SK-N-SH (cell line): ENCODE measurements around the gene VPS35L. TPM values are rescaled to one million over a fixed set of nuclear protein-coding genes. Genes with fewer than 3 reads are reported as not detected.

Experiments used
- CTCF ChIA-PET: fragments of 300-600, 350-600 bp; formaldehyde crosslinking; extraction: SDS; loops from one replicate; lab custom pipeline; 2021; lab: Yijun Ruan, JAX
- POLR2A ChIA-PET: fragments of 350-600 bp; sonication (Branson Sonifier 250); formaldehyde crosslinking; extraction: SDS; loops from one replicate; lab custom pipeline; 2020; ENCODE audit warnings: antibody characterized with exemption, inconsistent platforms; lab: Yijun Ruan, JAX
- DNase-seq: peaks from one replicate; pipeline ENCODE4 v3.0.0; 2012
- H2AFZ ChIP-seq: fragments of 200-600 bp; sonication (generic); 2 replicates; pipeline ENCODE4 v1.8.1; 2016; ENCODE audit warnings: antibody characterized with exemption, mild to moderate bottlenecking, low read depth
- H3F3A ChIP-seq: fragments of 200-600 bp; sonication (generic); replicated peaks from 2 replicates; pipeline ENCODE3; 2016; ENCODE audit warnings: antibody characterized with exemption, mild to moderate bottlenecking; ENCODE audit not compliant: insufficient read depth
- H3K27ac ChIP-seq, 2 experiments: fragments of 200-500 bp in 1 of 2; fragments of 200-600 bp in 1 of 2; sonication (Bioruptor generic) in 1 of 2; sonication (generic), shearing (Covaris generic) in 1 of 2; 2 replicates each; pipeline versions ENCODE4 v1.5.1 to v1.6.1; 2014 to 2016; ENCODE audit warnings: low read depth in 2 of 2, inconsistent platforms in 1 of 2, low read length in 1 of 2, mild to moderate bottlenecking in 1 of 2, mixed read lengths in 1 of 2
- H3K27me3 ChIP-seq: fragments of 200-600 bp; sonication (generic), shearing (Covaris generic); 2 replicates; pipeline ENCODE4 v1.6.1; 2016; ENCODE audit warnings: mixed run types; ENCODE audit not compliant: insufficient read depth
- H3K36me3 ChIP-seq, 2 experiments: fragments of 200-500 bp in 1 of 2; fragments of 200-600 bp in 1 of 2; sonication (Bioruptor generic) in 1 of 2; sonication (generic) in 1 of 2; replicated peaks in 1 of 2; 2 replicates each; pipeline versions ENCODE3 to v1.5.1; 2014 to 2016; ENCODE audit warnings: low read length in 1 of 2, mild to moderate bottlenecking in 1 of 2; ENCODE audit not compliant: insufficient read depth in 2 of 2, control insufficient read depth in 1 of 2
- H3K4me1 ChIP-seq, 2 experiments: fragments of 200-500 bp in 1 of 2; fragments of 200-600 bp in 1 of 2; sonication (Bioruptor generic) in 1 of 2; sonication (generic), shearing (Covaris generic) in 1 of 2; 2 replicates each; pipeline versions ENCODE4 v1.5.1 to v1.6.1; 2014 to 2016; ENCODE audit warnings: low read depth in 1 of 2, low read length in 1 of 2, mixed run types in 1 of 2; ENCODE audit not compliant: insufficient read depth in 2 of 2, control insufficient read depth in 1 of 2
- H3K4me2 ChIP-seq: fragments of 200-600 bp; sonication (generic), shearing (Covaris generic); 2 replicates; pipeline ENCODE4 v1.6.1; 2017; ENCODE audit warnings: mixed run types
- H3K4me3 ChIP-seq, 2 experiments: fragments of 200-500 bp in 1 of 2; fragments of 200-600 bp in 1 of 2; sonication (Bioruptor generic) in 1 of 2; sonication (generic), shearing (Covaris generic) in 1 of 2; 2 replicates each; pipeline versions ENCODE4 v1.5.1 to v1.8.1; 2014 to 2016; ENCODE audit warnings: low read depth in 2 of 2, inconsistent platforms in 1 of 2, low read length in 1 of 2, mild to moderate bottlenecking in 1 of 2, mixed read lengths in 1 of 2, moderate library complexity in 1 of 2
- H3K79me2 ChIP-seq: fragments of 200-600 bp; sonication (generic); 2 replicates; pipeline ENCODE4 v1.8.1; 2017; ENCODE audit warnings: mild to moderate bottlenecking; ENCODE audit not compliant: insufficient read depth
- H3K9ac ChIP-seq: fragments of 200-600 bp; sonication (generic); 2 replicates; pipeline ENCODE4 v1.6.1; 2017; ENCODE audit warnings: mixed run types
- H3K9me2 ChIP-seq: fragments of 200-600 bp; sonication (generic); 2 replicates; pipeline ENCODE4 v1.6.1; 2017; ENCODE audit warnings: mixed run types
- H3K9me3 ChIP-seq: fragments of 200-600 bp; sonication (generic); 2 replicates; pipeline ENCODE4 v1.6.1; 2017; ENCODE audit warnings: mixed run types, mild to moderate bottlenecking, moderate library complexity
- H4K20me1 ChIP-seq: fragments of 200-600 bp; sonication (generic); 2 replicates; pipeline ENCODE4 v1.6.1; 2017; ENCODE audit warnings: mild to moderate bottlenecking, mixed run types; ENCODE audit not compliant: insufficient read depth
- CHD2 ChIP-seq: fragments of 150-350 bp; IDR thresholded peaks from 2 replicates; pipeline ENCODE4 v1.6.1; 2018; ENCODE audit warnings: low read length; ENCODE audit not compliant: partially characterized antibody
- ELF1 ChIP-seq: IDR thresholded peaks from 2 replicates; pipeline ENCODE4 v1.4.0; 2012
- EZH2phosphoT487 ChIP-seq: fragments of 200-600 bp; sonication (generic); IDR thresholded peaks from 2 replicates; pipeline ENCODE4 v1.6.1; 2017; ENCODE audit warnings: low read depth, mixed run types, mild to moderate bottlenecking, antibody characterized with exemption, moderate library complexity, borderline replicate concordance
- FOSL2 ChIP-seq: IDR thresholded peaks from 2 replicates; pipeline ENCODE4 v1.4.0; 2012; ENCODE audit warnings: low read depth, mild to moderate bottlenecking, moderate library complexity, borderline replicate concordance
- GABPA ChIP-seq: IDR thresholded peaks from 2 replicates; pipeline ENCODE4 v1.4.0; 2012; ENCODE audit warnings: low read depth, mild to moderate bottlenecking
- JUND ChIP-seq: IDR thresholded peaks from 2 replicates; pipeline ENCODE4 v1.4.0; 2012
- NRF1 ChIP-seq: IDR thresholded peaks from 2 replicates; pipeline ENCODE4 v1.6.1; 2012; ENCODE audit warnings: low read depth, mild to moderate bottlenecking, low read length
- POLR2AphosphoS5 ChIP-seq: IDR thresholded peaks from 2 replicates; pipeline ENCODE4 v1.6.1; 2012; ENCODE audit warnings: low read depth, low read length
- RAD21 ChIP-seq: IDR thresholded peaks from 2 replicates; pipeline ENCODE4 v1.6.1; 2012; ENCODE audit warnings: mild to moderate bottlenecking, low read length
- RCOR1 ChIP-seq: fragments of 150-350 bp; IDR thresholded peaks from 2 replicates; pipeline ENCODE4 v1.6.1; 2017; ENCODE audit warnings: antibody characterized with exemption, low read length
- SIN3A ChIP-seq: IDR thresholded peaks from 2 replicates; pipeline ENCODE4 v1.6.1; 2012; ENCODE audit warnings: low read depth, mild to moderate bottlenecking, low read length, moderate library complexity, borderline replicate concordance
- TEAD4 ChIP-seq: IDR thresholded peaks from 2 replicates; pipeline ENCODE4 v1.4.0; 2012; ENCODE audit warnings: mild to moderate bottlenecking, borderline replicate concordance; ENCODE audit not compliant: insufficient read depth
- YY1 ChIP-seq: IDR thresholded peaks from 2 replicates; pipeline ENCODE4 v1.4.0; 2012; ENCODE audit warnings: low read depth, mild to moderate bottlenecking
- WGBS: methylation state at CpG from one replicate; pipeline ENCODE4 v1.1.6; 2017; ENCODE audit warnings: low lambda C conversion rate; 5-methylcytosine and 5-hydroxymethylcytosine counted together
- polyA plus RNA-seq, 3 experiments: library from polyadenylated mRNA; depleted of rRNA; stranded (reverse); fragments of >200 nt; gene quantifications; 2 replicates each; pipeline ENCODE4 v1.2.3, GENCODE V29; 2012
- TF ChIP-seq, protein P1 (sequence below): fragments of 200-600 bp; sonication (generic); IDR thresholded peaks from 2 replicates; pipeline ENCODE4 v1.6.1; 2017; ENCODE audit warnings: antibody characterized with exemption, mild to moderate bottlenecking, moderate library complexity
- TF ChIP-seq, protein P2 (sequence below): IDR thresholded peaks from 2 replicates; pipeline ENCODE4 v1.6.1; 2012; ENCODE audit warnings: mild to moderate bottlenecking, low read depth, low read length, moderate library complexity
- TF ChIP-seq, protein P3 (sequence below): fragments of 150-350 bp; IDR thresholded peaks from 2 replicates; pipeline ENCODE4 v1.6.1; 2016; ENCODE audit warnings: mild to moderate bottlenecking, low read depth, low read length
- TF ChIP-seq, protein P4 (sequence below): IDR thresholded peaks from 2 replicates; pipeline ENCODE4; 2012

The VPS35L gene
- polyA plus RNA-seq, 1 of the 3 experiments (the other 2 are of a cell fraction): 35.3 TPM

DNA sequence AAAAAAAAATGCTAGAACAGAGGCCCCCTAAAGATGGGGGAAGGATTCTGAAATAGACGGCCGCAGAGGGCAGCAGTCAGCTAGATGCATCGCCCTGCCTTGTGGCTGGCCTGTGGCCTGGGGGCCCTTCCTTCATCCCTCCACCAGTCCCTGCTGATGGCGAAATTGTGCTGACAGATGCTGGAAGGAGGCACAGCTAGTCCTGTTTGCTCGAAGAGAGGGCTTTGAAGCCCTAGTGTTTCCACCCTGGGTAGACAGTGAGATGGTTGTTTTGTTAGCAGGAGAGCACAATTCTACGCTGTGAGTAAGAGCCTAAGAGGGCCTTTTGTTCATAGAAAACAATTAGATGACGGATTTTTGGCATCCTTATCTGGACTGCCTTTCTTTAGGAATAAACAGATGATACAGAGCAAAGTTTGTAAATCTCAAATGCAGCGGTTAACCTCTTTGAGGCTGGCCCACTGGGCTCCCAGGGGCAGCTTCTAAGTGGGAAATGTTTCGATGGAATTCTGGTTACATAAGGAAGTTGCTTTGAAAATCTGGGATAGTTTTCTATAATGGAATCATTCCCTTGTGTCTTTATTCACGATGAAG, 23.0 kb downstream of the VPS35L start:
- TF ChIP-seq RCOR1 (no peak), NRF1 (no peak), EZH2phosphoT487 (no peak)
- ChIA-PET CTCF (interaction anchor here (0.7 to 1.3 kb wide), 3 partner anchors 16 to 308 kb away, joined by 3 read pairs; no protein-coding TSS in a partner anchor), POLR2A (no interaction called here)
- H3K4me3 ChIP-seq: no peak overlapping the region
- H3K9me3 ChIP-seq: no peaks in the 10 kb centered on the region
- 88% methylated on average over 10 of the region's 10 CpGs for WGBS
- no peaks in the 10 kb centered on the region for H3K4me1 ChIP-seq
- peaks cover 5% of the 10 kb centered on the region for H3F3A ChIP-seq
- no peak overlapping the region for H2AFZ ChIP-seq
- H3K27ac ChIP-seq: no peak overlapping the region
- H3K9me2 ChIP-seq: no peaks in the 10 kb centered on the region
- H3K79me2 ChIP-seq: no peaks in the 10 kb centered on the region
- DNase-seq: no peak
- H3K4me2 ChIP-seq: no peak overlapping the region
- H3K27me3 ChIP-seq: no peaks in the 10 kb centered on the region
- no peaks in the 10 kb centered on the region for H4K20me1 ChIP-seq
- peaks cover 56 to 63% of the 10 kb centered on the region in 2 experiments for H3K36me3 ChIP-seq
- H3K9ac ChIP-seq: no peak overlapping the region

DNA sequence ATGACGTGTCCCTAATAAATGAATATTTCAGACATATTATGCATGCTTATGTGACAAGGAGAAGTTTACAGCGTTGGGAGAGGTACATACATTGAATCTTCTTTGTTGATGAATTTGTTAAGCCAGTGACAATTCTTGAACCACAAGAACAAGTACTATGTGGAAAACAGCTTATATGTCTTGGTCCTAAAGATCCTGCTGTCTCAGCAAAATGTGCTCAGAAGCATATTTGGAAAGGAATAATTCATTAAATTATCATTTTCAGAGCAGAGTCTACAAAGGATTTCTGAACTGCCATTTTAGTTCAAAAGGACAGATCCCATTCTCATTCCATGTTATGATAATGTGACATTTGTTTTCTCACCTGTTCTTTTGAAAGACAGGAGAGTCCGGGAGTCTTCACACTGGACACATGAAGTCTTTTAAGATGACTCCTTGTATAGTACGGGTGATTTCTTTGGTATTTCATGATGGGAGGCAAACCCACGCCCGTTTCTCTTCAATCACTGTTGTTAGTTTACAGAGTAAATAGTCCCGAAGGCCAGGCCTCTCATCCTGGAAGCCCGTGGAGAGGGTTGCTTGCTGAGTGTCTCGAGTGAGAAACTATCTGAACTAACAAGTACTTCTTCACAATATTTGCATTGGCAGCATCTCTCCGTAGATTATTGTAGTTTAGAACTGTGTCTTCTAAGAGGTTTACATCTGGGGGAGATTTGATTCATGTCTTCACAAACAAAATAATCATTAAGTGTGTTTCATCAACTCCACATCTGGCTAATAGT, 26.7 kb downstream of the VPS35L start:
- CTCF ChIA-PET: interaction anchor here (0.6 to 1.3 kb wide), 2 partner anchors 15 to 304 kb away, joined by 3 to 5 read pairs; no protein-coding TSS in a partner anchor
- WGBS: 81% methylated on average over 10 of the region's 10 CpGs
- TF ChIP-seq ELF1 (no peak), EZH2phosphoT487 (no peak), RCOR1 (no peak), TEAD4 (no peak), POLR2AphosphoS5 (no peak), YY1 (no peak), RAD21 (no peak), CHD2 (no peak), JUND (no peak), SIN3A (no peak), GABPA (no peak), FOSL2 (no peak)
- TF ChIP-seq, protein P1, sequence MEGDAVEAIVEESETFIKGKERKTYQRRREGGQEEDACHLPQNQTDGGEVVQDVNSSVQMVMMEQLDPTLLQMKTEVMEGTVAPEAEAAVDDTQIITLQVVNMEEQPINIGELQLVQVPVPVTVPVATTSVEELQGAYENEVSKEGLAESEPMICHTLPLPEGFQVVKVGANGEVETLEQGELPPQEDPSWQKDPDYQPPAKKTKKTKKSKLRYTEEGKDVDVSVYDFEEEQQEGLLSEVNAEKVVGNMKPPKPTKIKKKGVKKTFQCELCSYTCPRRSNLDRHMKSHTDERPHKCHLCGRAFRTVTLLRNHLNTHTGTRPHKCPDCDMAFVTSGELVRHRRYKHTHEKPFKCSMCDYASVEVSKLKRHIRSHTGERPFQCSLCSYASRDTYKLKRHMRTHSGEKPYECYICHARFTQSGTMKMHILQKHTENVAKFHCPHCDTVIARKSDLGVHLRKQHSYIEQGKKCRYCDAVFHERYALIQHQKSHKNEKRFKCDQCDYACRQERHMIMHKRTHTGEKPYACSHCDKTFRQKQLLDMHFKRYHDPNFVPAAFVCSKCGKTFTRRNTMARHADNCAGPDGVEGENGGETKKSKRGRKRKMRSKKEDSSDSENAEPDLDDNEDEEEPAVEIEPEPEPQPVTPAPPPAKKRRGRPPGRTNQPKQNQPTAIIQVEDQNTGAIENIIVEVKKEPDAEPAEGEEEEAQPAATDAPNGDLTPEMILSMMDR: no peak
- TF ChIP-seq, protein P2, sequence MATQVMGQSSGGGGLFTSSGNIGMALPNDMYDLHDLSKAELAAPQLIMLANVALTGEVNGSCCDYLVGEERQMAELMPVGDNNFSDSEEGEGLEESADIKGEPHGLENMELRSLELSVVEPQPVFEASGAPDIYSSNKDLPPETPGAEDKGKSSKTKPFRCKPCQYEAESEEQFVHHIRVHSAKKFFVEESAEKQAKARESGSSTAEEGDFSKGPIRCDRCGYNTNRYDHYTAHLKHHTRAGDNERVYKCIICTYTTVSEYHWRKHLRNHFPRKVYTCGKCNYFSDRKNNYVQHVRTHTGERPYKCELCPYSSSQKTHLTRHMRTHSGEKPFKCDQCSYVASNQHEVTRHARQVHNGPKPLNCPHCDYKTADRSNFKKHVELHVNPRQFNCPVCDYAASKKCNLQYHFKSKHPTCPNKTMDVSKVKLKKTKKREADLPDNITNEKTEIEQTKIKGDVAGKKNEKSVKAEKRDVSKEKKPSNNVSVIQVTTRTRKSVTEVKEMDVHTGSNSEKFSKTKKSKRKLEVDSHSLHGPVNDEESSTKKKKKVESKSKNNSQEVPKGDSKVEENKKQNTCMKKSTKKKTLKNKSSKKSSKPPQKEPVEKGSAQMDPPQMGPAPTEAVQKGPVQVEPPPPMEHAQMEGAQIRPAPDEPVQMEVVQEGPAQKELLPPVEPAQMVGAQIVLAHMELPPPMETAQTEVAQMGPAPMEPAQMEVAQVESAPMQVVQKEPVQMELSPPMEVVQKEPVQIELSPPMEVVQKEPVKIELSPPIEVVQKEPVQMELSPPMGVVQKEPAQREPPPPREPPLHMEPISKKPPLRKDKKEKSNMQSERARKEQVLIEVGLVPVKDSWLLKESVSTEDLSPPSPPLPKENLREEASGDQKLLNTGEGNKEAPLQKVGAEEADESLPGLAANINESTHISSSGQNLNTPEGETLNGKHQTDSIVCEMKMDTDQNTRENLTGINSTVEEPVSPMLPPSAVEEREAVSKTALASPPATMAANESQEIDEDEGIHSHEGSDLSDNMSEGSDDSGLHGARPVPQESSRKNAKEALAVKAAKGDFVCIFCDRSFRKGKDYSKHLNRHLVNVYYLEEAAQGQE: no peak
- TF ChIP-seq, protein P3, sequence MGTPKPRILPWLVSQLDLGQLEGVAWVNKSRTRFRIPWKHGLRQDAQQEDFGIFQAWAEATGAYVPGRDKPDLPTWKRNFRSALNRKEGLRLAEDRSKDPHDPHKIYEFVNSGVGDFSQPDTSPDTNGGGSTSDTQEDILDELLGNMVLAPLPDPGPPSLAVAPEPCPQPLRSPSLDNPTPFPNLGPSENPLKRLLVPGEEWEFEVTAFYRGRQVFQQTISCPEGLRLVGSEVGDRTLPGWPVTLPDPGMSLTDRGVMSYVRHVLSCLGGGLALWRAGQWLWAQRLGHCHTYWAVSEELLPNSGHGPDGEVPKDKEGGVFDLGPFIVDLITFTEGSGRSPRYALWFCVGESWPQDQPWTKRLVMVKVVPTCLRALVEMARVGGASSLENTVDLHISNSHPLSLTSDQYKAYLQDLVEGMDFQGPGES: no peak
- TF ChIP-seq, protein P4, sequence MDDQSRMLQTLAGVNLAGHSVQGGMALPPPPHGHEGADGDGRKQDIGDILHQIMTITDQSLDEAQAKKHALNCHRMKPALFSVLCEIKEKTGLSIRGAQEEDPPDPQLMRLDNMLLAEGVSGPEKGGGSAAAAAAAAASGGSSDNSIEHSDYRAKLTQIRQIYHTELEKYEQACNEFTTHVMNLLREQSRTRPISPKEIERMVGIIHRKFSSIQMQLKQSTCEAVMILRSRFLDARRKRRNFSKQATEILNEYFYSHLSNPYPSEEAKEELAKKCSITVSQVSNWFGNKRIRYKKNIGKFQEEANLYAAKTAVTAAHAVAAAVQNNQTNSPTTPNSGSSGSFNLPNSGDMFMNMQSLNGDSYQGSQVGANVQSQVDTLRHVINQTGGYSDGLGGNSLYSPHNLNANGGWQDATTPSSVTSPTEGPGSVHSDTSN: no peak

More for the DNA sequence above, 26.7 kb downstream of the VPS35L start:
- no peaks in the 10 kb centered on the region for H3K27me3 ChIP-seq
- peaks cover 49 to 56% of the 10 kb centered on the region in 2 experiments for H3K36me3 ChIP-seq
- H3K4me2 ChIP-seq: no peak overlapping the region
- no peak overlapping the region for H3K27ac ChIP-seq
- no peaks in the 10 kb centered on the region for H3K79me2 ChIP-seq
- H2AFZ ChIP-seq: no peak overlapping the region
- no peaks in the 10 kb centered on the region for H3K9me3 ChIP-seq
- no peak overlapping the region for H3K9ac ChIP-seq
- no peak overlapping the region for H3K4me3 ChIP-seq
- H4K20me1 ChIP-seq: no peaks in the 10 kb centered on the region
- H3K4me1 ChIP-seq: no peaks in the 10 kb centered on the region
- POLR2A ChIA-PET: no interaction called here
- peaks cover 5% of the 10 kb centered on the region for H3F3A ChIP-seq
- DNase-seq: no peak
- no peaks in the 10 kb centered on the region for H3K9me2 ChIP-seq
